Gastroesophageal sphincter (tissue), 4 donors: Measurements from ENCODE around the gene CCDC47. TPM values are rescaled to one million over a fixed set of nuclear protein-coding genes. Genes with fewer than 3 reads are reported as not detected.

Experiments
- ATAC-seq: fragments of 150-250 bp; one replicate; pipeline ENCODE4 v1.9.1; 2016; ENCODE audit warnings: mild to moderate bottlenecking, moderate library complexity
- H3K27ac ChIP-seq, 4 donors: fragments of 200-600 bp; sonication (generic) in 3 of 4; 1 replicate in 3 of 4; 2 replicates in 1 of 4; pipeline ENCODE4 v1.5.1; 2016 to 2019
- H3K27me3 ChIP-seq: fragments of 200-600 bp; sonication (generic); one replicate; pipeline ENCODE4 v1.5.1; 2019
- H3K36me3 ChIP-seq, 2 donors: fragments of 200-600 bp; sonication (generic); one replicate each; pipeline ENCODE4 v1.5.1; 2019; ENCODE audit warnings: control low read depth in 1 of 2
- H3K4me1 ChIP-seq, 3 donors: fragments of 200-600 bp; sonication (generic); 1 replicate in 2 of 3; 2 replicates in 1 of 3; pipeline ENCODE4 v1.5.1; 2016 to 2019; ENCODE audit warnings: control low read depth in 2 of 3
- H3K4me3 ChIP-seq, 2 donors: fragments of 200-600 bp; sonication (generic); one replicate each; pipeline ENCODE4 v1.5.1; 2019; ENCODE audit warnings: mild to moderate bottlenecking in 1 of 2, moderate library complexity in 1 of 2
- H3K9me3 ChIP-seq, 3 donors: fragments of 200-600 bp; sonication (generic); one replicate each; pipeline ENCODE4 v1.5.1; 2017 to 2019; ENCODE audit warnings: control low read depth in 2 of 3
- CTCF ChIP-seq, 4 experiments: fragments of 200-600 bp in 2 of 4; fragments of 450-650 bp in 2 of 4; sonication (generic) in 1 of 4; IDR thresholded peaks; one replicate each; pipeline ENCODE4 v1.5.1; 2017 to 2019; ENCODE audit warnings: antibody characterized with exemption in 4 of 4, mild to moderate bottlenecking in 2 of 4, moderate library complexity in 2 of 4
- EP300 ChIP-seq: sonication (generic); formaldehyde crosslinking; IDR thresholded peaks from one replicate; pipeline ENCODE4 v1.6.1; 2017; ENCODE audit warnings: antibody characterized with exemption, mild to moderate bottlenecking
- POLR2A ChIP-seq, 2 donors: fragments of 450-650 bp; IDR thresholded peaks; one replicate each; pipeline ENCODE4 v1.6.1; 2017; ENCODE audit warnings: antibody characterized with exemption in 2 of 2, mild to moderate bottlenecking in 2 of 2, moderate library complexity in 1 of 2
- POLR2AphosphoS5 ChIP-seq: sonication (generic); formaldehyde crosslinking; IDR thresholded peaks from one replicate; pipeline ENCODE4 v1.6.1; 2017; ENCODE audit warnings: antibody characterized with exemption
- WGBS, 2 donors: methylation state at CpG; one replicate each; pipeline ENCODE4 v1.1.5; 2018; ENCODE audit warnings: low coverage in 1 of 2; 5-methylcytosine and 5-hydroxymethylcytosine counted together
- total RNA-seq, 4 donors: library from RNA; depleted of rRNA; stranded (reverse); fragments of >200 nt; gene quantifications; one replicate each; pipeline ENCODE4 v1.1.0, GENCODE V29; 2016

The CCDC47 gene
- total RNA-seq, 4 donors from 2014 or later: 53.1 to 62.0 (median 58.9) TPM

- Histone ChIP-seq H3K27me3 (no peaks in the 10 kb centered on the region), H3K4me3 (peak within 1 kb of the TSS; percentile 26 to 72), H3K36me3 (peaks cover 0 to 30% of the 10 kb centered on the region in 2 donors), H3K9me3 (no peaks in the 10 kb centered on the region), H3K27ac (peak within 1 kb of the TSS in 3 of 4 donors; percentile 76 to 78 (median 77)), H3K4me1 (peaks cover 0 to 63% (median 19%) of the 10 kb centered on the region in 3 donors)
- no CpG with 5 or more reads among the region's 133 CpGs for WGBS, 2 donors
- peak; percentile 26 for ATAC-seq
- no peak for TF ChIP-seq POLR2AphosphoS5
- TF ChIP-seq POLR2A (IDR thresholded peaks at IDR 0.05): peak in 1 of 2 donors; percentile 10
Observed at GRCh38 chr17:63699638-63700527, 73.5 kb downstream of the CCDC47 start, which contains the start of gene LIMD2. Gene LIMD2 (minus strand): TSS chr17:63700125. CDS start chr17:63699298, 827 bp downstream.

GRCh38 chr17:63698886-63699637 lies 74.3 kb downstream of the CCDC47 start:
- no peak for TF ChIP-seq POLR2A (IDR thresholded peaks at IDR 0.05)
- TF ChIP-seq POLR2AphosphoS5: no peak
- TF ChIP-seq CTCF (IDR thresholded peaks at IDR 0.05): no peak
- no peak for TF ChIP-seq EP300
- Histone ChIP-seq H3K4me1 (peaks cover 0 to 70% (median 19%) of the 10 kb centered on the region in 3 donors), H3K27me3 (no peaks in the 10 kb centered on the region), H3K36me3 (peaks cover 0 to 30% of the 10 kb centered on the region in 2 donors), H3K9me3 (no peaks in the 10 kb centered on the region), H3K27ac (peak overlapping the region in 3 of 4 donors; percentile 76 to 78 (median 77)), H3K4me3 (peak overlapping the region; percentile 26 to 72)
- no peak for ATAC-seq
- WGBS, 2 donors: no CpG with 5 or more reads among the region's 45 CpGs

GRCh38 chr17:63698381-63698885 lies 75.0 kb downstream of the CCDC47 start:
- Histone ChIP-seq H3K27me3 (no peaks in the 10 kb centered on the region), H3K36me3 (peaks cover 0 to 30% of the 10 kb centered on the region in 2 donors), H3K4me3 (peak overlapping the region in 1 of 2 donors; percentile 72), H3K4me1 (peaks cover 0 to 70% (median 19%) of the 10 kb centered on the region in 3 donors), H3K27ac (peak overlapping the region in 3 of 4 donors; percentile 76 to 78 (median 77)), H3K9me3 (no peaks in the 10 kb centered on the region)
- TF ChIP-seq POLR2AphosphoS5 (no peak), POLR2A (IDR thresholded peaks at IDR 0.05) (no peak)
- 40% methylated on average over 1 of the region's 24 CpGs; no CpG with 5 or more reads in 1 of the 2 donors for WGBS, 2 donors
- ATAC-seq: no peak

- H3K9me3 ChIP-seq: no peaks in the 10 kb centered on the region
- peak overlapping the region in 1 of 2 donors; percentile 72 for H3K4me3 ChIP-seq
- TF ChIP-seq EP300: no peak
- TF ChIP-seq POLR2AphosphoS5: no peak
- no peak for TF ChIP-seq POLR2A (IDR thresholded peaks at IDR 0.05)
- peak in 3 of 4 experiments; percentile 35 to 52 (median 44) for TF ChIP-seq CTCF (IDR thresholded peaks at IDR 0.05)
- peaks cover 0 to 30% of the 10 kb centered on the region in 2 donors for H3K36me3 ChIP-seq
- H3K27me3 ChIP-seq: no peaks in the 10 kb centered on the region
- no CpG with 5 or more reads among the region's 22 CpGs for WGBS, 2 donors
- H3K27ac ChIP-seq: peak overlapping the region in 3 of 4 donors; percentile 76 to 78 (median 77)
- H3K4me1 ChIP-seq: peaks cover 0 to 70% (median 19%) of the 10 kb centered on the region in 3 donors
- no peak for ATAC-seq
Observed at GRCh38 chr17:63697341-63698286, 75.8 kb downstream of the CCDC47 start.

- ATAC-seq: no peak
- Histone ChIP-seq H3K4me3 (no peak overlapping the region), H3K4me1 (peaks cover 0 to 64% (median 18%) of the 10 kb centered on the region in 3 donors), H3K27me3 (no peaks in the 10 kb centered on the region), H3K9me3 (no peaks in the 10 kb centered on the region), H3K36me3 (peaks cover 0 to 40% of the 10 kb centered on the region in 2 donors), H3K27ac (peak overlapping the region in 3 of 4 donors; percentile 76 to 78 (median 77))
- 50 to 100% methylated on average over 1 to 2 of the region's 9 CpGs for WGBS, 2 donors
- TF ChIP-seq EP300 (no peak), CTCF (IDR thresholded peaks at IDR 0.05) (peak in 2 of 4 experiments; percentile 33 to 43)
Observed at GRCh38 chr17:63696381-63696961, 76.9 kb downstream of the CCDC47 start.
